SK-N-SH treated with all-trans-retinoic acid at 6 μM for 48 hours (cell line): ENCODE measurements around the gene GOLGA3.

Experiments used
- ATAC-seq: fragments of 200-7000 bp; cut with Tn5 transposase; 3 replicates; pipeline ENCODE4 v1.9.1; 2020; ENCODE audit warnings: mild to moderate bottlenecking, moderate library complexity
- ARNTL ChIP-seq: fragments of 450-650 bp; formaldehyde crosslinking; IDR thresholded peaks from 2 replicates; pipeline ENCODE4 v1.5.0; 2020; ENCODE audit warnings: low read depth, mild to moderate bottlenecking, moderate library complexity, borderline replicate concordance
- BACH2 ChIP-seq: fragments of 250-450 bp; sonication (Bioruptor Pico); IDR thresholded peaks from 2 replicates; pipeline ENCODE4 v1.9.0; 2021; ENCODE audit warnings: mild to moderate bottlenecking, borderline replicate concordance
- CSDC2 ChIP-seq: fragments of 250-450 bp; sonication (Bioruptor Pico); IDR thresholded peaks from 2 replicates; pipeline ENCODE4 v1.5.0; 2020; ENCODE audit warnings: mild to moderate bottlenecking, moderate library complexity
- GLIS3 ChIP-seq: fragments of 250-450 bp; sonication (Bioruptor Pico); IDR thresholded peaks from 2 replicates; pipeline ENCODE4 v1.5.0; 2020; ENCODE audit warnings: mild to moderate bottlenecking, moderate library complexity
- ISL1 ChIP-seq: fragments of 250-450 bp; sonication (Bioruptor Pico); IDR thresholded peaks from 2 replicates; pipeline ENCODE4 v2.1.2; 2022; ENCODE audit warnings: mild to moderate bottlenecking, moderate library complexity
- OSR1 ChIP-seq: fragments of 250-450 bp; sonication (Bioruptor Pico); IDR thresholded peaks from 2 replicates; pipeline ENCODE4 v1.8.0; 2022; ENCODE audit warnings: moderate library complexity, mild to moderate bottlenecking, inconsistent platforms
- PPARA ChIP-seq: fragments of 250-450 bp; sonication (Bioruptor Pico); IDR thresholded peaks from 2 replicates; pipeline ENCODE4 v1.5.0; 2020; ENCODE audit warnings: mild to moderate bottlenecking, borderline replicate concordance
- RARB ChIP-seq: fragments of 250-450 bp; sonication (Bioruptor Pico); IDR thresholded peaks from 2 replicates; pipeline ENCODE4 v1.8.0; 2021; ENCODE audit warnings: mild to moderate bottlenecking, moderate library complexity
- TCF4 ChIP-seq: fragments of 250-450 bp; sonication (Bioruptor Pico); IDR thresholded peaks from 2 replicates; pipeline ENCODE4 v1.8.0; 2021; ENCODE audit warnings: mild to moderate bottlenecking, moderate library complexity, borderline replicate concordance
- TOX ChIP-seq: fragments of 250-450 bp; sonication (Bioruptor Pico); IDR thresholded peaks from 2 replicates; pipeline ENCODE4 v1.8.0; 2021; ENCODE audit warnings: mild to moderate bottlenecking, moderate library complexity, borderline replicate concordance
- ZC3H10 ChIP-seq: fragments of 250-450 bp; sonication (Bioruptor Pico); IDR thresholded peaks from 2 replicates; pipeline ENCODE4 v1.5.1; 2021; ENCODE audit warnings: mild to moderate bottlenecking, moderate library complexity
- ZFP3 ChIP-seq: fragments of 250-450 bp; sonication (Bioruptor Pico); IDR thresholded peaks from 2 replicates; pipeline ENCODE4 v1.5.0; 2020; ENCODE audit warnings: mild to moderate bottlenecking, moderate library complexity
- ZFP30 ChIP-seq: fragments of 450-650 bp; formaldehyde crosslinking; IDR thresholded peaks from 2 replicates; pipeline ENCODE4 v1.5.0; 2022; ENCODE audit warnings: mild to moderate bottlenecking, moderate library complexity
- ZNF565 ChIP-seq: fragments of 450-650 bp; formaldehyde crosslinking; conservative IDR thresholded peaks from 2 replicates; pipeline ENCODE4 v1.5.0; 2020; ENCODE audit warnings: low read depth, mild to moderate bottlenecking, moderate library complexity
- ZNF70 ChIP-seq: fragments of 450-650 bp; formaldehyde crosslinking; IDR thresholded peaks from 2 replicates; pipeline ENCODE4 v1.5.0; 2020; ENCODE audit warnings: mild to moderate bottlenecking, moderate library complexity
- ZNF8 ChIP-seq: fragments of 450-650 bp; formaldehyde crosslinking; IDR thresholded peaks from 2 replicates; pipeline ENCODE4 v1.5.0; 2020; ENCODE audit warnings: mild to moderate bottlenecking, moderate library complexity
- TF ChIP-seq, protein P1 (sequence below): fragments of 250-450 bp; sonication (Bioruptor Pico); IDR thresholded peaks from 2 replicates; pipeline ENCODE4 v1.5.1; 2020; ENCODE audit warnings: low read depth, mild to moderate bottlenecking, moderate library complexity
- TF ChIP-seq, protein P2 (sequence below): fragments of 250-450 bp; sonication (Bioruptor Pico); IDR thresholded peaks from 2 replicates; pipeline ENCODE4 v1.8.0; 2021; ENCODE audit warnings: low read depth, mild to moderate bottlenecking, moderate library complexity, borderline replicate concordance
- TF ChIP-seq, protein P3 (sequence below): fragments of 250-450 bp; sonication (Bioruptor Pico); IDR thresholded peaks from 2 replicates; pipeline ENCODE4 v1.5.0; 2020; ENCODE audit warnings: mild to moderate bottlenecking, moderate library complexity
- TF ChIP-seq, protein P4 (sequence below): fragments of 250-450 bp; sonication (Bioruptor Pico); IDR thresholded peaks from 2 replicates; pipeline ENCODE4 v1.8.0; 2020; ENCODE audit warnings: mild to moderate bottlenecking, moderate library complexity, borderline replicate concordance
- TF ChIP-seq, protein P5 (sequence below): fragments of 250-450 bp; sonication (Bioruptor Pico); IDR thresholded peaks from 2 replicates; pipeline ENCODE4 v1.5.1; 2021; ENCODE audit warnings: mild to moderate bottlenecking, moderate library complexity

GOLGA3 gene

DNA sequence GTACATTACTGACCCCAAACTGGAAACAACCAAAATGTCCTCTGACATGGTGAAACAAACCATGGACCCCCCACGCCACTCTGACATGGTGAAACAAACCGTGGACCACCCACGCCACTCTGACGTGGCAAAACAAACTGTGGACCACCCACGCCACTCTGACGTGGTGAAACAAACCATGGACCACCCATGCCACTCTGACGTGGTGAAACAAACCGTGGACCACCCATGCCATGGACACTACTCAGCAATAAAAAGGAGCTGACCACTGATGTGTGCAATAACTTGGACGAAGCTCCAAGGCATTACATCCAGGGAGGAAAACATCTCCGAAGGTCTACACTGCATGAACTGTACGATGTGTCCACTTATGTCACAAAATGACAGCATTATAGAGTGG lies 3.1 kb upstream of the GOLGA3 start:
- no peak for ATAC-seq
- no peak for TF ChIP-seq ZFP30
- TF ChIP-seq TCF4 (CRISPR knock-in tag), result no peak
- no peak for TF ChIP-seq ZFP3 (CRISPR knock-in tag)
- no peak for TF ChIP-seq TOX
- no peak for TF ChIP-seq ZC3H10 (CRISPR knock-in tag)
- TF ChIP-seq PPARA (CRISPR knock-in tag), result no peak

DNA sequence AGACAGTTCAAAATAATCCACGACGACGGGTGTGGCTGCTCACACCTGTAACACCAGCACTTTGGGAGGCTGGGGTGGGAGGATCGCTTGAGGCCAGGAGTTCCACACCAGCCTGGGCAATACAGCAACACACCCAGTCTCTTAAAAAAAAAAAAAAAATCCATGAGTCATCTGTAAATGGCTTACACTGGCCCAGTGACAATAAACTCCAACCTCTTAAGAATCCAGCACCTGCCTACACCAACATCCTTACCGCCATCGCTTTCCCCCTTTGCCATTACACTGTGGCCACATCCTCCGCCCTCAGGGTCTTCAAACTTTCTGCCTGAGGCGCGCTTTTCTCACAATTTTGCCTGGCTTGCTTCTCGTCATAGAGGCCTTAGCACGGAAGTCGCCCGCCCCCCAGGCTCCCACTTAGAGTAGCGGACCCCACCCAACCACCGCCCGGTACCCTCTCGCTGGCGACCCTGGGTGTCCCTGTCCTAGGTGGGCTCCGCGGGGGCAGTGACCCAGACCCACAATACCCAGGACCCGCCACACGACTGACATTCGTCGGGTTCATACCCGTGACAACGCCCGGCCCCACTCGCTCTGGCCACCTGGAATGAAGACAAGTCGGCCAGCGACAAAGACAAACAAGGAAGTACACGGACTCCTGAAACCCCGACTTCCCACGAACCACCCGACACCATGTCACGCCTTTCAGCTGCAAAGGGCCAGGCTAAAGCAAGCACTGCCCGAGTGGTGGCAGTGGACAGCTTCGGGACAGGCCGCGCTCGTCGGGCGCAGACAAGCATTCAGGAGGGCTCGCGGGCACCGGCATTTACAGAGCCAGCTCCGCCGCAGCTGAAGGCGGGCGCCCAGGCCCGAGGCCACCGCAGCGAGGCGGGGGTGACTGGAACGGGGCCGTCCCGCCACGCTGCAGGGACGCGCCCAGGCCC lies 636 bp downstream of the GOLGA3 start:
- TF ChIP-seq, protein P1, sequence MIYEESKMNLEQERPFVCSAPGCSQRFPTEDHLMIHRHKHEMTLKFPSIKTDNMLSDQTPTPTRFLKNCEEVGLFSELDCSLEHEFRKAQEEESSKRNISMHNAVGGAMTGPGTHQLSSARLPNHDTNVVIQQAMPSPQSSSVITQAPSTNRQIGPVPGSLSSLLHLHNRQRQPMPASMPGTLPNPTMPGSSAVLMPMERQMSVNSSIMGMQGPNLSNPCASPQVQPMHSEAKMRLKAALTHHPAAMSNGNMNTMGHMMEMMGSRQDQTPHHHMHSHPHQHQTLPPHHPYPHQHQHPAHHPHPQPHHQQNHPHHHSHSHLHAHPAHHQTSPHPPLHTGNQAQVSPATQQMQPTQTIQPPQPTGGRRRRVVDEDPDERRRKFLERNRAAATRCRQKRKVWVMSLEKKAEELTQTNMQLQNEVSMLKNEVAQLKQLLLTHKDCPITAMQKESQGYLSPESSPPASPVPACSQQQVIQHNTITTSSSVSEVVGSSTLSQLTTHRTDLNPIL (CRISPR knock-in tag), result no peak
- TF ChIP-seq ZNF8 (CRISPR knock-in tag) (no peak), TCF4 (CRISPR knock-in tag) (no peak), OSR1 (no peak), TOX (no peak), ARNTL (no peak), CSDC2 (no peak), ISL1 (no peak), RARB (CRISPR knock-in tag) (no peak), BACH2 (no peak), PPARA (CRISPR knock-in tag) (no peak), ZFP3 (CRISPR knock-in tag) (no peak), ZC3H10 (CRISPR knock-in tag) (no peak), ZNF565 (CRISPR knock-in tag) (no peak), ZFP30 (no peak), ZNF70 (CRISPR knock-in tag) (no peak)
- TF ChIP-seq, protein P2, sequence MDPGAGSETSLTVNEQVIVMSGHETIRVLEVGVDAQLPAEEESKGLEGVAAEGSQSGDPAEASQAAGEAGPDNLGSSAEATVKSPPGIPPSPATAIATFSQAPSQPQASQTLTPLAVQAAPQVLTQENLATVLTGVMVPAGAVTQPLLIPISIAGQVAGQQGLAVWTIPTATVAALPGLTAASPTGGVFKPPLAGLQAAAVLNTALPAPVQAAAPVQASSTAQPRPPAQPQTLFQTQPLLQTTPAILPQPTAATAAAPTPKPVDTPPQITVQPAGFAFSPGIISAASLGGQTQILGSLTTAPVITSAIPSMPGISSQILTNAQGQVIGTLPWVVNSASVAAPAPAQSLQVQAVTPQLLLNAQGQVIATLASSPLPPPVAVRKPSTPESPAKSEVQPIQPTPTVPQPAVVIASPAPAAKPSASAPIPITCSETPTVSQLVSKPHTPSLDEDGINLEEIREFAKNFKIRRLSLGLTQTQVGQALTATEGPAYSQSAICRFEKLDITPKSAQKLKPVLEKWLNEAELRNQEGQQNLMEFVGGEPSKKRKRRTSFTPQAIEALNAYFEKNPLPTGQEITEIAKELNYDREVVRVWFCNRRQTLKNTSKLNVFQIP, result no peak
- TF ChIP-seq, protein P3, sequence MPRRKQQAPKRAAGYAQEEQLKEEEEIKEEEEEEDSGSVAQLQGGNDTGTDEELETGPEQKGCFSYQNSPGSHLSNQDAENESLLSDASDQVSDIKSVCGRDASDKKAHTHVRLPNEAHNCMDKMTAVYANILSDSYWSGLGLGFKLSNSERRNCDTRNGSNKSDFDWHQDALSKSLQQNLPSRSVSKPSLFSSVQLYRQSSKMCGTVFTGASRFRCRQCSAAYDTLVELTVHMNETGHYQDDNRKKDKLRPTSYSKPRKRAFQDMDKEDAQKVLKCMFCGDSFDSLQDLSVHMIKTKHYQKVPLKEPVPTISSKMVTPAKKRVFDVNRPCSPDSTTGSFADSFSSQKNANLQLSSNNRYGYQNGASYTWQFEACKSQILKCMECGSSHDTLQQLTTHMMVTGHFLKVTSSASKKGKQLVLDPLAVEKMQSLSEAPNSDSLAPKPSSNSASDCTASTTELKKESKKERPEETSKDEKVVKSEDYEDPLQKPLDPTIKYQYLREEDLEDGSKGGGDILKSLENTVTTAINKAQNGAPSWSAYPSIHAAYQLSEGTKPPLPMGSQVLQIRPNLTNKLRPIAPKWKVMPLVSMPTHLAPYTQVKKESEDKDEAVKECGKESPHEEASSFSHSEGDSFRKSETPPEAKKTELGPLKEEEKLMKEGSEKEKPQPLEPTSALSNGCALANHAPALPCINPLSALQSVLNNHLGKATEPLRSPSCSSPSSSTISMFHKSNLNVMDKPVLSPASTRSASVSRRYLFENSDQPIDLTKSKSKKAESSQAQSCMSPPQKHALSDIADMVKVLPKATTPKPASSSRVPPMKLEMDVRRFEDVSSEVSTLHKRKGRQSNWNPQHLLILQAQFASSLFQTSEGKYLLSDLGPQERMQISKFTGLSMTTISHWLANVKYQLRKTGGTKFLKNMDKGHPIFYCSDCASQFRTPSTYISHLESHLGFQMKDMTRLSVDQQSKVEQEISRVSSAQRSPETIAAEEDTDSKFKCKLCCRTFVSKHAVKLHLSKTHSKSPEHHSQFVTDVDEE, result no peak
- TF ChIP-seq, protein P4, sequence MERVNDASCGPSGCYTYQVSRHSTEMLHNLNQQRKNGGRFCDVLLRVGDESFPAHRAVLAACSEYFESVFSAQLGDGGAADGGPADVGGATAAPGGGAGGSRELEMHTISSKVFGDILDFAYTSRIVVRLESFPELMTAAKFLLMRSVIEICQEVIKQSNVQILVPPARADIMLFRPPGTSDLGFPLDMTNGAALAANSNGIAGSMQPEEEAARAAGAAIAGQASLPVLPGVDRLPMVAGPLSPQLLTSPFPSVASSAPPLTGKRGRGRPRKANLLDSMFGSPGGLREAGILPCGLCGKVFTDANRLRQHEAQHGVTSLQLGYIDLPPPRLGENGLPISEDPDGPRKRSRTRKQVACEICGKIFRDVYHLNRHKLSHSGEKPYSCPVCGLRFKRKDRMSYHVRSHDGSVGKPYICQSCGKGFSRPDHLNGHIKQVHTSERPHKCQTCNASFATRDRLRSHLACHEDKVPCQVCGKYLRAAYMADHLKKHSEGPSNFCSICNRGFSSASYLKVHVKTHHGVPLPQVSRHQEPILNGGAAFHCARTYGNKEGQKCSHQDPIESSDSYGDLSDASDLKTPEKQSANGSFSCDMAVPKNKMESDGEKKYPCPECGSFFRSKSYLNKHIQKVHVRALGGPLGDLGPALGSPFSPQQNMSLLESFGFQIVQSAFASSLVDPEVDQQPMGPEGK (CRISPR knock-in tag), result no peak
- peak; percentile 54 for ATAC-seq

DNA sequence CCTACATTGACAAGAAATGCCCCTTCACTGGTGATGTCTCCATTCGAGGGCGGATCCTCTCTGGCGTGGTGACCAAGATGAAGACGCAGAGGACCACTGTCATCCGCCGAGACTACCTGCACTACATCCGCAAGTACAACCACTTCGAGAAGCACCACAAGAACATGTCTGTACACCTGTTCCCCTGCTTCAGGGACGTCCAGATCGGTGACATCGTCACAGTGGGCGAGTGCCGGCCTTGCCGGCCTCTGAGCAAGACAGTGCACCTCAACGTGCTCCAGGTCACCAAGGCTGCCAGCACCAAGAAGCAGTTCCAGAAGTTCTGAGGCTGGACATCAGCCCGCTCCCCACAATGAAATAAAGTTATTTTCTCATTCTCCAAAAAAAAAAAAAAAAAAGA lies 2.8 kb downstream of the GOLGA3 start:
- ATAC-seq, result no peak
- TF ChIP-seq, protein P4 (CRISPR knock-in tag), result no peak
- TF ChIP-seq ISL1 (no peak), OSR1 (no peak), GLIS3 (CRISPR knock-in tag) (no peak), ZNF565 (CRISPR knock-in tag) (no peak), PPARA (CRISPR knock-in tag) (no peak), ZNF70 (CRISPR knock-in tag) (no peak), ZNF8 (CRISPR knock-in tag) (no peak), CSDC2 (no peak), TCF4 (CRISPR knock-in tag) (no peak), BACH2 (no peak), ARNTL (no peak)
- TF ChIP-seq, protein P2, result no peak
- TF ChIP-seq, protein P1 (CRISPR knock-in tag), result no peak
- TF ChIP-seq, protein P5, sequence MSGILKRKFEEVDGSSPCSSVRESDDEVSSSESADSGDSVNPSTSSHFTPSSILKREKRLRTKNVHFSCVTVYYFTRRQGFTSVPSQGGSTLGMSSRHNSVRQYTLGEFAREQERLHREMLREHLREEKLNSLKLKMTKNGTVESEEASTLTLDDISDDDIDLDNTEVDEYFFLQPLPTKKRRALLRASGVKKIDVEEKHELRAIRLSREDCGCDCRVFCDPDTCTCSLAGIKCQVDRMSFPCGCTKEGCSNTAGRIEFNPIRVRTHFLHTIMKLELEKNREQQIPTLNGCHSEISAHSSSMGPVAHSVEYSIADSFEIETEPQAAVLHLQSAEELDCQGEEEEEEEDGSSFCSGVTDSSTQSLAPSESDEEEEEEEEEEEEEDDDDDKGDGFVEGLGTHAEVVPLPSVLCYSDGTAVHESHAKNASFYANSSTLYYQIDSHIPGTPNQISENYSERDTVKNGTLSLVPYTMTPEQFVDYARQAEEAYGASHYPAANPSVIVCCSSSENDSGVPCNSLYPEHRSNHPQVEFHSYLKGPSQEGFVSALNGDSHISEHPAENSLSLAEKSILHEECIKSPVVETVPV (CRISPR knock-in tag), result no peak
